ENCODE results near the gene RSU1. TPM values are rescaled to one million over a fixed set of nuclear protein-coding genes. Genes with fewer than 3 reads are reported as not detected.

Gene RSU1
- total RNA-seq, 1 donor from 2014 or later: 83.6 TPM

DNA sequence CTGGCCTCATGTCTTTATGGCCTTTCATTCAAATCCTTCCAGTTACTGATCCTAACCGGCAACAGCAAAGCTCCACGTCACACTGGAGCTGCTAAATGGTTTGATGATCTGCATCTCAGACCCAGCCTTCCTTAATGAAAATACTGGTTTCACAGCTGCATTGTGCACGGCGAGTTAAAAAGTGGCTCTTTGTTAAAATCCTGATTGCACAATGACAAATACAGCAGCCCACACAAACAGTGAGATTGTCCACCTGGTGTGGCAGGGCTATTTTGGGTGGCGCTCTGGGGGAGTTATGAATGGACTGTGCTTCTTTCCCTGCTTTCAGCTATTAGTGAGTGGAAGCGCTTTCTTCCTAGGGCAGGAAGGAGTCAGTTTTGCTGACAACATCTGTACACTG lies 232.1 kb downstream of the RSU1 start:
- no peak for ATAC-seq
- intact Hi-C loops (cut with DNase I): no loop called here
- DNase-seq (ENCODE audit: low spot score): no peak

DNA sequence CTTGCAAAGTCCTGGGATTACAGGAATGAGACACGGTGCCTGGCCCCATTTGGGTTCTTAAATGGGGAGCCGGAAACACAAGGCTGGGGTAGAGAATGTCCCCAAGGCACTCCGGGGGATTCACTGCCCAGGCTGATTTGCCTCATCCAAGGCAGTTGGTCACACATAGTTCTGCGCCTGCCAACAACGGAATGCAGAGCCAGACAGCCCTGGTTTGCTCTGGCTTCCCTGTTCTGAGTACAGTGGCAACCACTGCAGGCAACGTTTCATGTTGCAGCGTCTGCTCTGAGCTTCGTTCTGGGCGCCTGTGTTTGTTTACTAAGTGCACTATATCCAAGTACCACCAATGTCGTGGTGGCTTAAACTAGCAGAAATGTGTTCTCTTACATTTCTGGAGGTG lies 233.8 kb downstream of the RSU1 start:
- DNase-seq (ENCODE audit: low spot score): no peak
- intact Hi-C loops (cut with DNase I): no loop called here
- ATAC-seq: no peak

DNA sequence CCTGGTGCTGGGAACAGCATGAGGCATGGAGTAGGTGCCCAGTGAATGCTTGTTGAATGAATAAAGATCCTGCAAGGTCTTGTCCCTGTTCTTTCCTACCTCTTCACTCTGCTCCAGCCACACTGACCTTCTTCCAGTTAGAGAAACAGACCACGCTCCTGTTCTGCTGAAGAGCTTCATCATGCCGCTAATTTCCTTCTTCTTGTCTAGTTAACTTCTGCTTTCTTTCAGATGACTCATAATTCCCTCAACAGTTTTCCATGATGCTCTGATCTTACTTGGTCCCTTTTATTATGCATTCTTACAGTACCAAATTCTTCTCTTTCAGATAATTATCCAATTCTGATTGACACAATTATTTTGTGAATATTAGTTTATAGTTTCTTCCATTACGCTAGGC lies 236.0 kb downstream of the RSU1 start:
- ATAC-seq (no peak), DNase-seq (ENCODE audit: low spot score) (no peak)
- intact Hi-C loops (cut with DNase I): no loop called here

DNA sequence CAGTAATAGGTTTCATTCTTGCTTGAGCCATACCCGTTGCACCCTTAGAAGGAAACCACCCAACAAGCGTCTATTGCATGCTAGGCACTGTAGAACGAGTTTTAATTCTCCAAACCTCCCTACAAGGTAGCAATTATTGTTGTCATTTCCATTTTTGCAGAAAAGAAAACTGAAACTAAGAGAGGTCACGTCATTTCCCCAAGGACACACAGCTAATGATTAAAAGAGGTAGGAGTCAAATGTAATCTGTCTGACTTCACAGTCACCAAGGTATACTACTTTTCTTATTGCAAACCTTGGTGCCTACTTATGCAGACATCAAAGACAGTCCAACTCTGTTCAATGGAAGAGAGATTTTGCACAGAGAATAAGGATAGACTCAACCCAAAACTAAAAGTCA lies 246.5 kb downstream of the RSU1 start:
- DNase-seq (ENCODE audit: low spot score) (no peak), ATAC-seq (no peak)

DNA sequence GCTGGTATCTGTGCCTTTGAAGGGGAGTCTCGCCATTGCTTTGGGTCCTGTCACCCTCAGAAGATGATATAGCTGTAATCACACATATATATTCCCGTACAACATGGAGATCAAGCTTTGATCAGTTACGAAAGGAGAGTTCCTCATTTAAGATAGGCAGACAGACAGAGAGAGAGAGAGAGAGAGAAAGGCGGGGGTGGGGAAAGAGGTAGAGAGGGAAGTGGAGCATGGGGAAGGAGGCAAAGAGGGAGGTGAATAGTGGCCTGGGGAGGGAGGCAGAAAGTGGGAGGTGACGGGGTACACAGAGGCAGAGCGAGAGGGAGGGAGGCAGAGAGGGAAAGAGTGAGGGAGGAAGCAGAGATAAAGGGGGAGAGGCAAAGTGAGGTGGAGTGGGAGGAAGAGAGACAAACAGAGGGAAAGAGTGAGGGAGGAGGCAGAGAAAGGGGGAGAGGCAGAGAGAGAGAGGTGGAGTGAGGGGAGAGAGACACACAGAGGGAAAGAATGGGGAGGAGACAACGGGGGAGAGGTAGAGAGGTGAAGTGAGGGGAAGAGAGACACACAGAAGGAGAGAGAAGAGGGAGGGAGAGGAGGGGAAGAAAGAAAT lies 250.9 kb downstream of the RSU1 start:
- intact Hi-C loops (cut with DNase I): no loop called here
- DNase-seq (ENCODE audit: low spot score) (no peak), ATAC-seq (no peak)

More for the DNA sequence above, 246.5 kb downstream of the RSU1 start:
- intact Hi-C loops (cut with DNase I): no loop called here

DNA sequence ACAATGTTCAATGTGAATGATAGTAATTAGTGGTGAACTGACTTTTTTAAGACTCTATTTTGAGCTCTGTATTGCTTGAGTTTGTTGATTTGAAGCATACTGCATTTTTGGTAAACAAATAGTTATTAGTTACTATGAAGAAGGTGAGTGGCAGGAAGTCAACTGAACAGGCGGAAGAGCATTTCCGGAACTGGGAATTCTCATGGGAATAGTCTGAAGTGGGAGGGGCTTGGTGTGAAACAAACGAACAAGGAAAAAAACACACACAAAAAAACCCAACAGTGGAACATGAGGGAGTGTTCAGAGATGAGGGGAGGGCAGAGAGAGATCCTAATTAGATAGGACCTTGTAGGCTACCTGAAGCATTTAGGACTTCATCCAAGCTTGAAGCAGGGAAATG lies 251.6 kb downstream of the RSU1 start:
- DNase-seq (ENCODE audit: low spot score): no peak
- ATAC-seq: no peak
- intact Hi-C loops (cut with DNase I): no loop called here

DNA sequence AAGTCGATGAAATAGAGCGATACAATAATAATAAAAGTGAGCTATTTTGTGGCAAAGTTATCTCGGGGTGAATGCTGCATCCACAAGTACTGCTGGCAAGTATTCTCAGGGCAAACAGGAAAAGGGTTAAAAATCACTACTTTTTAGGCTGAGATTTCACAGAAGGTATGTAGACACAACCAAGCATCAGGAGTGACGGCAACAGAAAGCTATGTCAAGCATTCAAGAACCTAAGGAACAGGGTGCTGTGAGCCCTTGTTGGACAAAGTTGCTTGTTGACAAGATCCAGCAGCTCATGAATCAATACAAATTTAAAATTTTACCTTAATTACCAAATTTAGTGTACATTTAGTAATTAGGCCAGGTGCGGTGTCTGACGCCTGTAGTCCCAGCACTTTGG lies 254.3 kb downstream of the RSU1 start:
- no peak for DNase-seq (ENCODE audit: low spot score)
- ATAC-seq: no peak
- intact Hi-C loops (cut with DNase I): no loop called here

DNA sequence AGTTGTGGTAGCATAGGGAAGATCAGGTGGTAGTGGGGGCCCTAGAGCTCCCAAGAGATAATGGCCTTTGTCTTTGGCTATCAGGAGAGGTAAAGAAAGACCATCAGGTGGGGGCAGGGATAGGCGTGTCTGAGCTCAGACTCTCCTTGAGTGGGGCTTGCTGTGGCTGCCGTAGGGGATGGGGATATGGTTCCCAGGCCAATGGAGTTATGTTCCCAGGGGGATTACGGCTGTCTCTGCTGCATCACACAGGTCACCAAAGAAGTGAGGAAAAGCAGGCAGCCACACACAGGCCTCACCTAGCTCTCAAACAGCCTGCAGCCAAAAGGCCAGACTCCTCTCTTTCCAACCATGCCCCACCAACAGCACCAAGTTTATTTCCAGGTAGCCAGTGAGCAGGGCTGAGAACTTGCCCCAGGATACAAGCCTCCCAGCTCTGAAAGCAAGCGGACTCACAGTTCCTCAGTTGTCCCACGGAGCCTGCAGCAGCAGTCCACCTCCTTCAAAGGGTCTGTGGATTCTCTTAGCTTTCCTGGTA lies 257.9 kb downstream of the RSU1 start:
- no peak for ATAC-seq
- intact Hi-C loops (cut with DNase I): no loop called here
- no peak for DNase-seq (ENCODE audit: low spot score)

DNA sequence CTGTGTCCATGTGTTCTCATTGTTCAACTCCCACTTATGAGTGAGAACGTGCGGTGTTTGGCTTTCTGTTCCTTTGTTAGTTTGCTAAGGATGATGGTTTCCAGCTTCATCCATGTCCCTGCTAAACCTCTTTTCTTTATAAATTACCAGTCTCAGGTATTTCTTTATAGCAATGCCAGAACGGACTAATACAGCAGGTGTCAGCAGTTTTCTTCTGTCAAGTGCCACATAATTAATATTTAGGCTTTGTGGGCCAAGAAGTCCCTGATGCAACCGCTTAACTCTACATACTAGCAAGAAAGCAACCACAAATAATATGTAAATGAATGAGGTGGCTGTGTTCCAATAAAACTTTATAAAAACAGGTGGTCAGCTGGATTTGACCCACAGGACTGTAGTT lies 269.3 kb downstream of the RSU1 start:
- DNase-seq (ENCODE audit: low spot score) (no peak), ATAC-seq (no peak)
- intact Hi-C loops (cut with DNase I): no loop called here

DNA sequence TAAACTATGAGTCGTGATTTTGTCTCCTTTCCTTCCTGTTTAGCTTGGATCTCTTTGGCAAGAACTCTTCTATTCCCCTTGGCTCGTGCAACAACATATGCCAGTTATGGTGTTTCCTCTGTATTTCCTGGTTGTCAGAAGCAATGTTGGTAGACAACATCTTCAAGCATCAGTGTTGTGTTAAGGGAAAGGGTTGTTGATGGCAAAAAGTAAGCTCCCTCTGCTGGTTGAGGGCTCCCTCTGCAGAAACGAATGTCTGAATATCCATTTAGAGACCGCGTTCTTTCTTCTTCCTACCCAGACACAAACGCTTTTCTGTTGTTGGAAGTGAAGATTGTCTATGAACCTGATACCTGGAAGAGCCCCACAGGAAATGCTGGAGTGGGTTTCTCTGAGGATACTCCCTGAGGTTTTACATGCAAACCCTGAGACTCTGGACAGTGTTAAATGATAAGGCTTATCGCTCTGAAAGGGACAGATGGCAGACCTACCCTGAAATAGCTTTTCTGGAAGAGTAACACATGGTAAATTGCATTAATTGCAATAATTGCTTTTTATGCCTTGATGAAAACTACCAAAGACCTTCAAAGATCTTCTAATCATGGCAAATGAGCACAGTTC lies 272.0 kb downstream of the RSU1 start:
- intact Hi-C loops (cut with DNase I): no loop called here
- ATAC-seq: no peak

DNA sequence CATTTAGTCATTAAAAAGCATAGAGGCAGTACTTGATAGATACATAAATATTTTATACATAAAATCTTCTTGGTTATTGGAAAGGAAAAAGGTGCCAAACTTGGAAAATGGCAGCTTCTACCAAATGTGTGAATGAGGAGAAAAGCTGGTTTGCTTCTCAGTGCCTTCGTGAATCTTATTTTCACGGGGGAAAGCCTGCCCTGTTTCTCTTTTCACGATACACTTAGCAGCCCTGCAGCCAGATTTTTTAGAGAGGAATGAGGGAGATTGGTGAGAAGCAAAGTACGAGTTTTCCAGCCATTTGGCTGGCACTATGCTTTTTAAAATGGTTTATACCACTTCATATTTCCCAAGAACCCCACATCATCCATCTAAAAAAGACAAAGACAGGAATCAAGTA lies 272.6 kb downstream of the RSU1 start:
- no peak for ATAC-seq
- no peak for DNase-seq (ENCODE audit: low spot score)
- intact Hi-C loops (cut with DNase I): no loop called here

More for the DNA sequence above, 272.0 kb downstream of the RSU1 start:
- DNase-seq (ENCODE audit: low spot score): no peak

DNA sequence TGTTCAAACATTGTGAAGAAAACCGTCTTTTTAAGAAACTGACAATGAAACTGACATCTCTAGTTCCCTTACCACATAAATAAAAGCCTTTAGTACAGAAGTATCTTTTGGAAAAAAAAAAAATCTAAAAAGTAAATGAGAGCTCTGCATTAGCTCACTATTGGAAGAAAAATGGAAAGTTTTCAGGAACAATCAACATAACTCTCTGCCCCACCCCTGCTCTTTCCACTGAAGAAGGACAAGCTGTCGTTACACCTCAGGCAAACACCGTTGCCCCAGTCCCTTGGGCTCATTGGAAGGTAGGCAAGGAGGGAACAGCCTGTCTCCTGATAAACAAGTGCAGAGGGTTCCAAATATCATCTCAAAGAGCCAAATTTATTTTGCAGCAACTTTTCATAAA lies 273.1 kb downstream of the RSU1 start:
- intact Hi-C loops (cut with DNase I): no loop called here
- DNase-seq (ENCODE audit: low spot score): no peak
- ATAC-seq: no peak
